ENCODE data around the gene ELMO2. TPM values are rescaled to one million over a fixed set of nuclear protein-coding genes. Genes with fewer than 3 reads are reported as not detected.

The ELMO2 gene
- total and polyA plus RNA-seq, 9 of the 15 experiments (the other 6 are each of a cell fraction or from before 2014, with no cell fraction given): 7.5 to 21.5 (median 15.9) TPM

DNA sequence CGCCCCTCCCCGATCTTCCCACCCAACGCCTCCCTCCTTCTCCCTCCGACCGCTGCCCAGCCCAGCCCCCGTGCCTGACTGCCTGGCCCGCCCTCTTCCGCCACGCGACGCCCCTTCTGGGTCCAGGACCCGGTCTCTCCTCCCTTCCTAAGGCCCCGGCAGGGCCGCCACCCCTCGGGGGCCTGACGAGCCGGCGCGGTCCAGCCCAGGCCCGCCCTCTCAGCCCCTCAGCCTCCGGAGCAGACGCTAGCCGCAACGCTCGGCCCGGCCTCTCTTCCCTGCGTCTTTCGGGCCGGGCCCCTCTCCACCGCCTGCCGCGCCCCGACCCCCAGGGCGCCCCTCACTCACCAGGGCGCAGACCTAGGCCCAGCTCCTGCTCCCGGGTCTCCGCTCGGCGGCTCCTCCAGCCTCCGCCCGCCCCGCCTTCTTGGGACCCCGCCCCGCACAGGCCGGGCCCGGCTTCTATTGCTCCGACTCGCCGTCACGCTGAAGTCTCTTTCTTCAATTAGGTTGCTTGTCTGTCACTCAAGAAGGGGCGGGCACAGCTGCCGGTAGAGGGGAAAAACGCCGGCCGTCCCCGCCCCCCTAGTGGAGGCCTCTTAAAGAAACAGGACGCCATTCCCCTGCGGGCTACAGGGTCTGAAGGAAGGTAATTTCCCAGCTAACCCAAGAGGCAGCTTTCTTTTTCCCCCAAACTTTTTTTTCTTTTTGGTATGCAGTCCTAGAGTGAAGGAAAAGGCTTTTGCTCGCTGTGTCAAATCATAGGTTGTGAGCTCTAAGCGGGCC lies at the start of gene ELMO2 (continued):
- 0 out of 2 replicates have a peak, but pooled peaks have one; percentile 60 for TF ChIP-seq KAT7 (CRISPR knock-in tag; IDR thresholded peaks at IDR 0.05; ENCODE audit: borderline replicate concordance)
- TF ChIP-seq, protein P1, sequence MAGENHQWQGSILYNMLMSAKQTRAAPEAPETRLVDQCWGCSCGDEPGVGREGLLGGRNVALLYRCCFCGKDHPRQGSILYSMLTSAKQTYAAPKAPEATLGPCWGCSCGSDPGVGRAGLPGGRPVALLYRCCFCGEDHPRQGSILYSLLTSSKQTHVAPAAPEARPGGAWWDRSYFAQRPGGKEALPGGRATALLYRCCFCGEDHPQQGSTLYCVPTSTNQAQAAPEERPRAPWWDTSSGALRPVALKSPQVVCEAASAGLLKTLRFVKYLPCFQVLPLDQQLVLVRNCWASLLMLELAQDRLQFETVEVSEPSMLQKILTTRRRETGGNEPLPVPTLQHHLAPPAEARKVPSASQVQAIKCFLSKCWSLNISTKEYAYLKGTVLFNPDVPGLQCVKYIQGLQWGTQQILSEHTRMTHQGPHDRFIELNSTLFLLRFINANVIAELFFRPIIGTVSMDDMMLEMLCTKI (IDR thresholded peaks at IDR 0.05; ENCODE audit: partially characterized antibody): no peak
- peak; percentile 2; the same call in 1 of the 2 replicates for TF ChIP-seq MTA3 (IDR thresholded peaks at IDR 0.05; ENCODE audit: borderline replicate concordance)
- TF ChIP-seq, protein P2, sequence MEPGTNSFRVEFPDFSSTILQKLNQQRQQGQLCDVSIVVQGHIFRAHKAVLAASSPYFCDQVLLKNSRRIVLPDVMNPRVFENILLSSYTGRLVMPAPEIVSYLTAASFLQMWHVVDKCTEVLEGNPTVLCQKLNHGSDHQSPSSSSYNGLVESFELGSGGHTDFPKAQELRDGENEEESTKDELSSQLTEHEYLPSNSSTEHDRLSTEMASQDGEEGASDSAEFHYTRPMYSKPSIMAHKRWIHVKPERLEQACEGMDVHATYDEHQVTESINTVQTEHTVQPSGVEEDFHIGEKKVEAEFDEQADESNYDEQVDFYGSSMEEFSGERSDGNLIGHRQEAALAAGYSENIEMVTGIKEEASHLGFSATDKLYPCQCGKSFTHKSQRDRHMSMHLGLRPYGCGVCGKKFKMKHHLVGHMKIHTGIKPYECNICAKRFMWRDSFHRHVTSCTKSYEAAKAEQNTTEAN (CRISPR knock-in tag; IDR thresholded peaks at IDR 0.05): no peak
- peak; percentile 70 to 79 for TF ChIP-seq MAZ (CRISPR knock-in tag; conservative IDR thresholded peaks at IDR 0.05 in 1 of 2, IDR thresholded peaks at IDR 0.05 in 1 of 2)
- TF ChIP-seq, protein P3, sequence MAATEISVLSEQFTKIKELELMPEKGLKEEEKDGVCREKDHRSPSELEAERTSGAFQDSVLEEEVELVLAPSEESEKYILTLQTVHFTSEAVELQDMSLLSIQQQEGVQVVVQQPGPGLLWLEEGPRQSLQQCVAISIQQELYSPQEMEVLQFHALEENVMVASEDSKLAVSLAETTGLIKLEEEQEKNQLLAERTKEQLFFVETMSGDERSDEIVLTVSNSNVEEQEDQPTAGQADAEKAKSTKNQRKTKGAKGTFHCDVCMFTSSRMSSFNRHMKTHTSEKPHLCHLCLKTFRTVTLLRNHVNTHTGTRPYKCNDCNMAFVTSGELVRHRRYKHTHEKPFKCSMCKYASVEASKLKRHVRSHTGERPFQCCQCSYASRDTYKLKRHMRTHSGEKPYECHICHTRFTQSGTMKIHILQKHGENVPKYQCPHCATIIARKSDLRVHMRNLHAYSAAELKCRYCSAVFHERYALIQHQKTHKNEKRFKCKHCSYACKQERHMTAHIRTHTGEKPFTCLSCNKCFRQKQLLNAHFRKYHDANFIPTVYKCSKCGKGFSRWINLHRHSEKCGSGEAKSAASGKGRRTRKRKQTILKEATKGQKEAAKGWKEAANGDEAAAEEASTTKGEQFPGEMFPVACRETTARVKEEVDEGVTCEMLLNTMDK (IDR thresholded peaks at IDR 0.05; ENCODE audit: borderline replicate concordance, insufficient read depth, low read depth, low read length, poor library complexity, severe bottlenecking): peak; percentile 14
- peak; percentile 94 for TF ChIP-seq NEUROD1 (IDR thresholded peaks at IDR 0.05; ENCODE audit: borderline replicate concordance, low read depth, low read length, partially characterized antibody)
- no peak for TF ChIP-seq POLR3G (IDR thresholded peaks at IDR 0.05; ENCODE audit: extremely low read depth, insufficient read length, insufficient replicate concordance)
- TF ChIP-seq ZNF263 (CRISPR knock-in tag; IDR thresholded peaks at IDR 0.05; ENCODE audit: borderline replicate concordance): no peak
- TF ChIP-seq SAP30 (IDR thresholded peaks at IDR 0.05; ENCODE audit: borderline replicate concordance, insufficient read depth, low read depth, low read length, poor library complexity, severe bottlenecking): peak; percentile 47
- TF ChIP-seq GABPA (tag; conservative IDR thresholded peaks at IDR 0.05; ENCODE audit: low read depth): peak; percentile 70
- TF ChIP-seq NFATC3 (IDR thresholded peaks at IDR 0.05): no peak
- peak; percentile 82 for TF ChIP-seq ZFX (CRISPR knock-in tag; IDR thresholded peaks at IDR 0.05)
- TF ChIP-seq PCBP1 (IDR thresholded peaks at IDR 0.05; ENCODE audit: low read depth, low read length, poor library complexity, severe bottlenecking): no peak
- peak; percentile 74 for TF ChIP-seq SP1 (CRISPR knock-in tag; IDR thresholded peaks at IDR 0.05)
- TF ChIP-seq, protein P4, sequence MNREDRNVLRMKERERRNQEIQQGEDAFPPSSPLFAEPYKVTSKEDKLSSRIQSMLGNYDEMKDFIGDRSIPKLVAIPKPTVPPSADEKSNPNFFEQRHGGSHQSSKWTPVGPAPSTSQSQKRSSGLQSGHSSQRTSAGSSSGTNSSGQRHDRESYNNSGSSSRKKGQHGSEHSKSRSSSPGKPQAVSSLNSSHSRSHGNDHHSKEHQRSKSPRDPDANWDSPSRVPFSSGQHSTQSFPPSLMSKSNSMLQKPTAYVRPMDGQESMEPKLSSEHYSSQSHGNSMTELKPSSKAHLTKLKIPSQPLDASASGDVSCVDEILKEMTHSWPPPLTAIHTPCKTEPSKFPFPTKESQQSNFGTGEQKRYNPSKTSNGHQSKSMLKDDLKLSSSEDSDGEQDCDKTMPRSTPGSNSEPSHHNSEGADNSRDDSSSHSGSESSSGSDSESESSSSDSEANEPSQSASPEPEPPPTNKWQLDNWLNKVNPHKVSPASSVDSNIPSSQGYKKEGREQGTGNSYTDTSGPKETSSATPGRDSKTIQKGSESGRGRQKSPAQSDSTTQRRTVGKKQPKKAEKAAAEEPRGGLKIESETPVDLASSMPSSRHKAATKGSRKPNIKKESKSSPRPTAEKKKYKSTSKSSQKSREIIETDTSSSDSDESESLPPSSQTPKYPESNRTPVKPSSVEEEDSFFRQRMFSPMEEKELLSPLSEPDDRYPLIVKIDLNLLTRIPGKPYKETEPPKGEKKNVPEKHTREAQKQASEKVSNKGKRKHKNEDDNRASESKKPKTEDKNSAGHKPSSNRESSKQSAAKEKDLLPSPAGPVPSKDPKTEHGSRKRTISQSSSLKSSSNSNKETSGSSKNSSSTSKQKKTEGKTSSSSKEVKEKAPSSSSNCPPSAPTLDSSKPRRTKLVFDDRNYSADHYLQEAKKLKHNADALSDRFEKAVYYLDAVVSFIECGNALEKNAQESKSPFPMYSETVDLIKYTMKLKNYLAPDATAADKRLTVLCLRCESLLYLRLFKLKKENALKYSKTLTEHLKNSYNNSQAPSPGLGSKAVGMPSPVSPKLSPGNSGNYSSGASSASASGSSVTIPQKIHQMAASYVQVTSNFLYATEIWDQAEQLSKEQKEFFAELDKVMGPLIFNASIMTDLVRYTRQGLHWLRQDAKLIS (CRISPR knock-in tag; IDR thresholded peaks at IDR 0.05): peak; percentile 31; the same call in 1 of the 2 replicates
